CD4-positive, alpha-beta T cell treated with Interleukin-21 for 1 hour (primary cell): ENCODE results near the gene PCYOX1L.

ENCODE experiments used
- DNase-seq: peaks from one replicate; pipeline ENCODE4 v3.0.0-alpha.2; 2020

Gene PCYOX1L

DNA sequence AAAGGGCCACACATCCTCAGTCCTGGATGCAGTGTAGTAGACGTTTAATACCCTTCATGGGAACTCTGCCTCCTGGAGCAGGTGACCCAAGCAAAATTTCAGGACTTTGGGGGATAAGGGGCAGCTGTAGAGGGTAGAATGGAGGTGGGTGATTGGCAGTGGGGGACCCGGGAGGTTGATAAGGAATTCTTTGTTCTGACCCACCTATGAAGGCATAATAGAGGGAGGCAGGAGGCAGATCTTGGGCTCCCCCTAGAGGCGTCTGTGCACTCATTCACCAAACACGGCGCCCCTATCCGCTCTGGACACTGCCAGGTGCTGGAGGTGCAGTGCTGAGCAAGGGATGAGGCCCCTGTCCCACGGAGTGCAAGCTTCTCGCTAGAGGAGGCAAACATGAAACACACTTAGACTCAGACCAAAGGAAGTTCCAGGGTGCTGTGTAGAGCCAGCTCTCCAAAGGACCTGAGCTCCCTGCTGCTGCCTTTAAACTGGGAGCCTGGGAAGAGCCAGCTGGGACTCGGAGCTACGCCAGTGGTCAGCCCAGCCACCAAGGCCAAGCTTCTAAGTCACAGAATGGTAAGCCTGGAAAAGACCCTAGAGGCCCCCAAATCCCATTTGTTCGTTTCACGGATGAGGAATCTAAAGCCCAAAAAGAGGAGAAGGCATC is 13.6 kb downstream of the PCYOX1L start:
- DNase-seq, result peak; percentile 74

GRCh38 chr5:149372076-149372795 is 14.4 kb downstream of the PCYOX1L start:
- DNase-seq, result no peak

DNA sequence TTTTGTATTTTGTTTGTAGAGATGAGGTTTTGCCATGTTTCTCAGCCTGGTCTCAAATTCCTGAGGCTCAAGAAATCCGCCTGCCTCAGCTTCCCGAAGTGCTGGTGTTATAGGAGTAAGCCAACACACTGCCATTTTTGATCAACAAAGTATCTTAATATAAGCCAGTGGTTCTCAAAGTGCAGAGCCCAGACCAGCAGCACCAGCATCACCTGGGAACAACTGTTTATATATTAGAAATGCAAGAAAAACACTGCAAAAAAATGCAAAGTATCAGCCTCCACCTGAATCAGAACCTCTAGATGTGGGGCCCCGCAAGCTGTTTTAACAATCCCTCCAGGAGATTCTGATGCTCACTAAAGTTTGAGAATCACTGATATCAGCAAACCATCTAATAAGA is 15.1 kb downstream of the PCYOX1L start:
- DNase-seq, result no peak

GRCh38 chr5:149374303-149374702 is 16.5 kb downstream of the PCYOX1L start:
- no peak for DNase-seq

DNA sequence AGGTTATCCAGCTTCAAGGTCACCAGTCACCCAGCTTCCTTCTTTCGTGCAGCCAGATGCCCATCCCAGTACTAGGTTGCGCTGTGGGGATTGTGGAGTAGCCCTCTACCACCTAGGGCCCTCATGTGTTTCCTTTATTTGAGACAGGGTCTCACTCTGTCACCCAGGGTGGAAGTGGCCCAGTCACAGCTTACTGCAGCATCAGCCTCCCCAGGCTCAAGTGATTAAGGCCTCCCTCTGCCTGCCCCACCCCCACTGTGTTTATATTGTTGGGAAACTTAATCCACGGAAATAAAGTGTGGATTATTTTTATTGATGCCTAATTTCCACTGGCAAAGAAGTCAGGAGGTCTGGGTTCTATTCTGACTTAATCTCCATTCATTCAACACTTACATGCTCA is 17.0 kb downstream of the PCYOX1L start:
- DNase-seq, result no peak

- DNase-seq, result no peak
Measured at GRCh38 chr5:149375434-149375833, 17.6 kb downstream of the PCYOX1L start.

GRCh38 chr5:149376104-149376503 is 18.3 kb downstream of the PCYOX1L start:
- DNase-seq, result no peak

DNA sequence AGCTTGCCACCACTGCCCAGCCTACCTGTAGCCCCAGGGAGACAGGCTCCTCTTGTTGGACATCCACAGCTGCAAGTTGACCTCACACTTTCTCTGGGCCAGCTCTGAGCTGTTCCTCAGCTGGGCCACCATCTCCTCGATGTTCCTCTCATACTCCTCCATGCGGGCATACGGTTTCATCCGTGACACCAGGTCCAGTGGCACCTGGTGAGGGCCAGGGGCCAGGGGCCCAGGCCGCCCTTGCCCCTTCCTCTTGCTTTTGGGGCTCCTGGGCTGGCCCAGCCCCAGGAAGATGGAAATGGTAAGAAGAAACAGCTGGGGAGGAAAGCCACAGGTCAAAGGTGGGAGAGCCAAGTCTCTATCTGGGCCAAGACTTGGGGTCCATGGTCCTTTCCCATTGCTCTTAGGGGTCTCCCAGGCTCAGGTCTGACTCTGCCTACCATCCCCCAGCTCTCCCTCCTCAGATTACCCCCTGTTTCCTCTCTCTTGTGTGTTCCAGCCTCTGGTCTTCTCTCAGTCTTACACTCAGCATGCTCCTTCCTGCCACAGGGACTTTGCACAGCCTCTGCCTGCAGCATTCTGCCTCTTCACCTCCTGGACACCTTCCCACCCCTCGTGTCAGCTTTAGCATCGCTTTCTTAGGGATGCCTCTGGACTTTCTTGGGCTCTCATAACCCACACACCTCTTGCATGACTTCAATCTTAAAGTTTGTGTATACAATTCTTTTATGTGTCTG is 19.0 kb downstream of the PCYOX1L start:
- DNase-seq, result no peak

- DNase-seq, result no peak
Measured at GRCh38 chr5:149378241-149378820, 20.5 kb downstream of the PCYOX1L start.

- no peak for DNase-seq
Measured at GRCh38 chr5:149379177-149379761, 21.4 kb downstream of the PCYOX1L start, which contains the start of gene IL17B. Gene IL17B, minus strand, starts transcription at chr5:149379292. Its CDS starts 67 bp downstream, at chr5:149379225.

- no peak for DNase-seq
Measured at GRCh38 chr5:149379818-149380374, 22.1 kb downstream of the PCYOX1L start.

DNA sequence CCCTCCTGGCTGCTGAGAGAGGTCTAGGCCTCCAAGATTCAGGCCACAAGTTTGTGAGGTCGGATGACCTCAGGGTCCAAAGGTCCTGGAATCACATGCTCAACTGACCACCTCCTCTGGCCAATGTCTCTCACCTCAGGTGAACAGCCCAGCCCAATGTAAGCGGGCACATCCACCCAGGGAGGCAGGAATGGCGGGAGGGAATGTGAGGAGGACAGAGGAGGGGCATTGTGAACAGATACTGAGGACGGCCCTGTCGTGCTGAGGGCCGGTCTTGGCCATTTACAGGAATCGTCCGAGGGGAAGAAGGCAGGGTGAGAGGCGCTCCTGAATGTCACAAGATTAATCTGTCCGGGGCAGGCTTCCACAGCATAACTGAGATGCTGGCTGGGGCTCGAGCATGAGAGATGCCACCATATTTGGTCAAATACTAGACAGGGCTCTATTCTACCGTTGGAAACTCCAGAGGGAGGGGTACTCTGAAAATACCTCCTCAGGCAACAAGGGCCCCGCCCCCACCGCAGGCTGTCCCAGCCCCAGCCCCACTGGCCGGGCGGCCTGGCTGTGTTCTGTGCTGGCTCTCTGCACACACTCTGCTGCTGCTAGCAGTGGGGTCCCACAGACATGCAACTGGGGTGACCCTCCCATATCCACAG is 22.7 kb downstream of the PCYOX1L start:
- DNase-seq, result no peak

DNA sequence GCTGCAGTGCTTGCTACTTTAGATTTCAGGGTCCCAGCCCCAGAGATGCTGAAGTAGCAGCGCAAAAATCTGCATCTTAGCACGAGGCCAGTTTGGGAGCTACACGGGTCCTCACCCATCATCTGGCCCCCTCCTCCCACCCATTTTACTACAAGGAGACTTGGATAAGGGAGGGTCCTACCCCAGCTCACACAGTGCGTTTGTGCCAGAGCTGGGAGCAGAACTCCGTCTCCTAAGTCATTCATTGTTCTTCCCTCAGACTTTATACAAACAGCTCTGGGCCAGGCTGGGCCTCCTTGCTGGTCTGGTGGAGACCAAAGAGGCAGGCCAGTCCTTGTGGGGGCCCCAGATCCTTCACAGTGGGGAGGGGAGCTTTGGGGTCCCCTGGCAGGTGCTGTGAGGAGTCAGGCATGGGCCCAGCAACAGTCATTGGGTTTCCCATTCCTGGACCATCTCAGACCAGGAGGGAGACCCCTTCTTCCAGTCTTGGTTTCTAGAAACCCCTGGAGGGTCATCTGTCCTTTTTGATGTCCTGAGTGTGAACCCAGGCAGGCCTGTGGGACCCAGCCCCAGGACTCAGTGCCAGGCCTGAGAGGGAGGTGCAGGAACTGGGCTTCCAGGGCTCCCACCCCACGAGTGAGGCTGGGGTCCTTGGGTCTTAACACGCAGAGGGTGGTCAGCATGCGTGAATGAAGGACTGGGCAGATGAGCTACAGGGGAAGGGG is 23.6 kb downstream of the PCYOX1L start:
- no peak for DNase-seq

DNA sequence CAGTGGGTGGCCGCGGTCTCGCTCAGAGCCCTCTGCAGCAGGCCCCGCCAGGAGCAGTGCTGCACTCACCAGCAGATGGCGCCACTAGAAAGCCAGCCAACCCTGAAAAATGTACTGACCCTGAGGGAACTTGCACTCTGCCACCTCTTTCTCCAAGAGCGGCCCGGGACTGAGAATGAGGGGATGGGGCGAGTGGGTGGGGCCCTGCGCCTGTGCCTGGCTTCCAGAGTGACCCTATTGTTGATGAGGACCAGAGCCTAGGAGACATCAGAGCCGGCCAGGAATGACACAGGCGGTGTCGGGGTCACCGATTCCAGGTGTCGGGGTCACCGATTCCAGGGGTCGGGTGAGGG is 24.1 kb downstream of the PCYOX1L start:
- peak; percentile 65 for DNase-seq

DNA sequence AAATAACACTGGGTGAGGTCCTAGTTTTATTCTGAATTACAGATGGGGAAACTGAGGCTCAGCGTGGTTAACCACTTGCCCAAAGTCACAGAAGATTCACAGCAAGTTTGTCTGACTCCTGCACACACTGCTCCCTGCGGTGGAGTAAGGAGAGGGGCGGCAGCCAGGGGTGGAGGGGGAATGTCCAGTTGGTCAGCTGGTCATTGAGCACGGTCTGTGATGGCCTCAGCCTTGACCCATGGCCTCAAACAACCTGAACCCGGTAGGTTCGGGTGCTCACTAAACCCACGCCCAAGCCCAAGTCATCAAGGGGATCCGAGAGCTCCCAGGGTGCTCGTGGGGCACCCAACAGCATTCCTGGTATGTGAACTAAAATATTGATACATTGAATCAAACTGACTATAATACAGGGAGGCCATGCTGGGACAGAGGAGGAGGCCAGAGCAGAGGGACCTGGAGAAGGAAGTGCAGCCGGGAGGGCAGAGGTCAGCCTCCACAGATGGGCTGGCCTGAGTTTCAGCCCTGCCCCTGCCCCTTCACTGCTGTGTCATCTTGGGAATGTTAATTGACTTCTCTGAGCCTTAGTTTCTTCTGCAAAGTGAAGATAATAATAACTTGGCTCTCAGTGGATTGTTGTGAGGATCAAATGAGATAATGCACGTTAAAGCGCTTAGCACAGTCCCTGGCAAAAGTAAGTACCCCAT is 24.8 kb downstream of the PCYOX1L start:
- no peak for DNase-seq

DNA sequence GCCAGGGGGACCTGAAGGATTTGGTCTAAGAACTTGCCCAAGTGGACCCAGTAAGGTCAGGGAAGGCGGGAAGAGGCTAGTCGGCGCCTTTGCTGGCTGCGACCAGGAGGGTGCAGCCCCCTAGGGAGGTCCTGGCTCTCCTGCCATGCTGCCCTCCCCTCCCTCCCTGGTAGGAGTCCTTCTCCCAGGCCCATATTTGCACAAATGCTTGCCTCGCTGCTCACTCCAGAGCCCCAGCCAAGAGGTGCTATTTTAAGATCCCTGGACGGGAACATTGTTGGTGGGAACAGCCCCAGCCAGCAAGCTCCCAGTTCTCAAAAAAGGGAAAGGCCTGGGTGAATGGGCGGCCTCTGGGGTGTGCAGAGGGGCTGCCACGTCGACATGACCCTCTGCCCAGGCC is 25.6 kb downstream of the PCYOX1L start:
- no peak for DNase-seq

DNA sequence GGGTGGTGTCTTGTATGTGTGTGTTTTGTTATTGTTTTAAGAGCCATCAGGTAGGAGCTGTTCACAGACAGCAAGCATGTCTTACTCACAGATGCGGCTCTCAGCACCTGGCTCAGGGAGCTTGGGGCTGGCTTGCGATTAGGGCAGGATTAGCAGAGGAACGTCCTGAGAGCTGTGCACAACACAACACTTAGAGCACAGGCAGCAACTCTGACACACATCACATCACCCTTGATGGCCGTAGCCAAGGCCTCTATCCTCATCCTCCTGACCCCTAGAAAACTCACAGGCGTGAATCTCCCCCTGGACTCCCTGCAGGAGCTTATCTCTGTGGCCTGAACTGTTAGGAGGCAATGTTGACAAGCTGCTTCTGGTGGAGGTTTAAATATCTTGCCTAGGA is 28.3 kb downstream of the PCYOX1L start:
- no peak for DNase-seq

DNA sequence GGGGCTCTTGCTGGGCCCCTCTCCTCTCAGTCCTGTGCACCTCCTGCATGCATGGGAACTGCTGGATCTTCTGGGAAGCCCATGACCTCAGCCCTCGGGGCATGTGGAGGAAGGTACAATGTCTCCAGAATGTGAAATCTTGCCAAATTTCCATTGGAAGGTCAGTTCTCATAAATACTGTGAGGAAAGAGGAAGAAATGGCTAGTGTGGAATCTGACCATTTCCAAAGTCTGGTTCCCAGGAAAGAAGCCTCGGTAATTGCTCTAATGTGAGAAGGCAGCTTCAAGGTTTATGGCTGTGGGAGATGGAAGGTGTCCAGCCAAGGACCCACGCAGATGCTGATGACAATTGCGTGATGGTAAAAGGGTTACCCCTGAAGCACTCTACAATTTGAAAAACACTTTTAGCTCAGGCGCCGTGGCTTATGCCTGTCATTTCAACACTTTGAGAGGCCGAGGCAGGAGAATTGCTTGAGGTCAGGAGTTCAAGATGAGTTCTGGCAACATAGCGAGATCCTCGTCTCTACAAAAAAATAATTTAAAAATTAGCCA is 29.3 kb downstream of the PCYOX1L start:
- DNase-seq, result no peak

- no peak for DNase-seq
Measured at GRCh38 chr5:149387982-149388381, 30.1 kb downstream of the PCYOX1L start.

DNA sequence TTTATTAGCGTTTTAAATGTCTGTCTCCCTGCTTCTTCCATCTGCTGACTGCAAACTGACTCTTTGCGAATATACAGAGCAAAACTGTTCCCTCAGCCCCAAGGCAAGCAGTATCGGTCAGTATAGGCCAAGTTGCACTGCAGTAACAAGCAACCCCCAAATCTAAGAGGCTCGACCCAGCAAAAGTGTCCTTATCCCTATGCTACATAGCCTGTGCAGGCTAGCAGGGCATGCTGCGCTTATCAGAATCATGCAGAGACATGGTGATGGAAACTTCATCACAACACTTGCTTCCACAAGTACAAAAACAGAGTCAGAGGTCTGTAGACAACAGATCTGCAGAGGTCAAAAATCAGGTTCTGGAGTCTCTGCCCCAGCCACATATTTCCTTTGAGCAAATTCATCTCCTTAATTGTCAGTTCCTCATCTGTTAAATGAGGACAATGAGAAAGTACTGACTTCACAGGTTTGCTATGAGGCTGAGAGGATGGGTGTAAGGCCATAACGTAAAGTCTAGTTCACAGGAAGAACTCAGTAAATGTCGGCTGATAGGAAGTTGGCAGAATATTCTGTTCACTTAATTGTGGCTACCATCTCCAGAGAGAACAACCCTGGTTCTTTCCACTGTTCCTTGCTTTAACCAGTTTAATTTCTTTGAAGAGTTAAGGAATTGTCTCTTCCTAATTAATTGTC is 30.8 kb downstream of the PCYOX1L start:
- no peak for DNase-seq
